ENCODE results near the gene ABCC6.
A peak's percentile ranks its signal among the peaks of the same experiment; 100 is the strongest.
"Not testable (repeated sequence)": the region's sequence is repeated elsewhere in the genome, so short reads cannot be mapped to it uniquely, and the experiment has no call there.

Gene ABCC6

GRCh38 chr16:16190546-16190945 lies 32.7 kb downstream of the ABCC6 start:
- DNase-seq (ENCODE audit: low spot score), result no peak

GRCh38 chr16:16189842-16190241 lies 33.5 kb downstream of the ABCC6 start:
- no peak for DNase-seq (ENCODE audit: low spot score)

- DNase-seq (ENCODE audit: low spot score), result no peak
Observed at GRCh38 chr16:16188827-16189226, 34.5 kb downstream of the ABCC6 start.

GRCh38 chr16:16186820-16187219 lies 36.5 kb downstream of the ABCC6 start:
- no peak for DNase-seq (ENCODE audit: low spot score)

- DNase-seq (ENCODE audit: low spot score), result no peak
Observed at GRCh38 chr16:16185095-16185494, 38.2 kb downstream of the ABCC6 start.

GRCh38 chr16:16184594-16184993 lies 38.7 kb downstream of the ABCC6 start:
- DNase-seq (ENCODE audit: low spot score), result no peak

- no peak for DNase-seq (ENCODE audit: low spot score)
Observed at GRCh38 chr16:16183562-16183961, 39.7 kb downstream of the ABCC6 start.

- no peak for DNase-seq (ENCODE audit: low spot score)
Observed at GRCh38 chr16:16182918-16183317, 40.4 kb downstream of the ABCC6 start.

GRCh38 chr16:16181748-16182147 lies 41.5 kb downstream of the ABCC6 start:
- DNase-seq (ENCODE audit: low spot score), result not testable (repeated sequence)

- no peak for DNase-seq (ENCODE audit: low spot score)
Observed at GRCh38 chr16:16178455-16179162, 44.7 kb downstream of the ABCC6 start.

- no peak for DNase-seq (ENCODE audit: low spot score)
Observed at GRCh38 chr16:16176328-16176727, 47.0 kb downstream of the ABCC6 start.

GRCh38 chr16:16175296-16175695 lies 48.0 kb downstream of the ABCC6 start:
- no peak for DNase-seq (ENCODE audit: low spot score)

- DNase-seq (ENCODE audit: low spot score), result no peak
Observed at GRCh38 chr16:16172991-16173390, 50.3 kb downstream of the ABCC6 start.

- DNase-seq (ENCODE audit: low spot score), result no peak
Observed at GRCh38 chr16:16171332-16171919, 51.9 kb downstream of the ABCC6 start.

GRCh38 chr16:16169615-16170014 lies 53.7 kb downstream of the ABCC6 start:
- no peak for DNase-seq (ENCODE audit: low spot score)

- no peak for DNase-seq (ENCODE audit: low spot score)
Observed at GRCh38 chr16:16168431-16168830, 54.9 kb downstream of the ABCC6 start.

- no peak for DNase-seq (ENCODE audit: low spot score)
Observed at GRCh38 chr16:16167927-16168326, 55.4 kb downstream of the ABCC6 start.

GRCh38 chr16:16166949-16167348 lies 56.3 kb downstream of the ABCC6 start:
- no peak for DNase-seq (ENCODE audit: low spot score)

GRCh38 chr16:16166085-16166484 lies 57.2 kb downstream of the ABCC6 start:
- no peak for DNase-seq (ENCODE audit: low spot score)

- no peak for DNase-seq (ENCODE audit: low spot score)
Observed at GRCh38 chr16:16164243-16164642, 59.1 kb downstream of the ABCC6 start.

GRCh38 chr16:16163571-16163970 lies 59.7 kb downstream of the ABCC6 start:
- peak; percentile 72 for DNase-seq (ENCODE audit: low spot score)

- no peak for DNase-seq (ENCODE audit: low spot score)
Observed at GRCh38 chr16:16163109-16163508, 60.2 kb downstream of the ABCC6 start.

- DNase-seq (ENCODE audit: low spot score), result no peak
Observed at GRCh38 chr16:16162591-16162990, 60.7 kb downstream of the ABCC6 start.

- not testable (repeated sequence) for DNase-seq (ENCODE audit: low spot score)
Observed at GRCh38 chr16:16161840-16162239, 61.5 kb downstream of the ABCC6 start.

Measured in Ammon's horn (tissue), 1 donor.